Measurements from ENCODE around the gene BCL2L12. TPM values are rescaled to one million over a fixed set of nuclear protein-coding genes. Genes with fewer than 3 reads are reported as not detected.

BCL2L12 gene
- total and polyA plus RNA-seq, 12 donors: 3.3 to 16.3 (median 9.9) TPM

DNA sequence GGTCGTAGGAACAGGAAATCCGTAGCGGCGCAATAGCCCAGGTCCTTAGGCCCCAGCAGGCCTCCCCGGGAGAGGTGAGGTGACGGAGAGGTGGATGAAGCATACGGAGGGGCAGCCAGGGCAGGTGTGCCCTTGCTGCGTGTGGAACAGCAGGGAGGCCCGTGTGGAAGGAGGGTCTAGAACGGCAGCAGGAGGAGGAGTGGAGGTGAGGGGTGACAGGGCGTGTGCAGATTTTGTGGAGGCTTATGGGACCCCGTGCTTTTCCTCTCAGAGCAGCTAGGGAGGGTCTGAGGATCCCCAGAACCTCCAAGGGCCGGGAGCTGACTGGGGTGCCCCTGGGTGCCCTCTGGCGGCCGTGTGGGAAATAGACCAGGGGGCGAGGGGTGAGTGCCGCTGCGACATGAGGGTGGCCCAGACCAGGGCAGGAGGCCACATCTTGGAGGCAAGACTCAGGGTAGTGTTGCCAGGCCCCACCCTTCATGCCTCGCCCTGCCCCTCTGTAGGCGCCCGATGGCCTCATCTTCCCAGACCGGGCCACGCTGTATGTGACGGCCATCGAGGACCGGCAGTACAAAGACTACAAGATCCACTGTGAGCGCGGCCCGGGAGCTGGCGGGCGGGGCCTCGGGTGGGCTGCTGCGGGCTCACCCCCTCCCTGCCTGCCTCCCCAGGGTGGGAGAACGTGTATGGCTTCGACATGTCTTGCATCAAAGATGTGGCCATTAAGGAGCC is 18.7 kb downstream of the BCL2L12 start:
- WGBS, 4 donors: 74 to 89% (median 80%) methylated on average over 16 to 35 of the region's 35 CpGs
- TF ChIP-seq POLR2A (IDR thresholded peaks at IDR 0.05) (no peak), CTCF (IDR thresholded peaks at IDR 0.05) (peak in 4 of 6 experiments; percentile 17 to 38 (median 28))
- DNase-seq: peak in 3 of 7 donors; percentile 22 to 37 (median 29)
- intact Hi-C loops (cut with DNase I): no loop called here
- H3K27me3 ChIP-seq: no peaks in the 10 kb centered on the region
- no peaks in the 10 kb centered on the region for H3K9me3 ChIP-seq (replicated peaks in 1 of 3)
- peaks cover 22 to 31% of the 10 kb centered on the region in 2 donors for H3K4me1 ChIP-seq (replicated peaks in 1 of 2)
- peaks cover 0 to 58% of the 10 kb centered on the region in 2 donors for H3K36me3 ChIP-seq (replicated peaks in 1 of 2)
- no peak overlapping the region for H3K27ac ChIP-seq
- H3K4me3 ChIP-seq: no peak overlapping the region

GRCh38 chr19:49684983-49685553 is 19.3 kb downstream of the BCL2L12 start:
- no peaks in the 10 kb centered on the region for H3K9me3 ChIP-seq (replicated peaks in 1 of 3)
- peaks cover 21 to 33% of the 10 kb centered on the region in 2 donors for H3K4me1 ChIP-seq (replicated peaks in 1 of 2)
- H3K27ac ChIP-seq: no peak overlapping the region
- no peaks in the 10 kb centered on the region for H3K27me3 ChIP-seq
- WGBS, 4 donors: 79 to 86% (median 83%) methylated on average over 9 to 13 of the region's 13 CpGs
- DNase-seq: no peak
- no peak for TF ChIP-seq POLR2A (IDR thresholded peaks at IDR 0.05)
- TF ChIP-seq CTCF (IDR thresholded peaks at IDR 0.05): no peak
- no peak overlapping the region for H3K4me3 ChIP-seq
- intact Hi-C loops (cut with DNase I): no loop called here
- peaks cover 0 to 58% of the 10 kb centered on the region in 2 donors for H3K36me3 ChIP-seq (replicated peaks in 1 of 2)

DNA sequence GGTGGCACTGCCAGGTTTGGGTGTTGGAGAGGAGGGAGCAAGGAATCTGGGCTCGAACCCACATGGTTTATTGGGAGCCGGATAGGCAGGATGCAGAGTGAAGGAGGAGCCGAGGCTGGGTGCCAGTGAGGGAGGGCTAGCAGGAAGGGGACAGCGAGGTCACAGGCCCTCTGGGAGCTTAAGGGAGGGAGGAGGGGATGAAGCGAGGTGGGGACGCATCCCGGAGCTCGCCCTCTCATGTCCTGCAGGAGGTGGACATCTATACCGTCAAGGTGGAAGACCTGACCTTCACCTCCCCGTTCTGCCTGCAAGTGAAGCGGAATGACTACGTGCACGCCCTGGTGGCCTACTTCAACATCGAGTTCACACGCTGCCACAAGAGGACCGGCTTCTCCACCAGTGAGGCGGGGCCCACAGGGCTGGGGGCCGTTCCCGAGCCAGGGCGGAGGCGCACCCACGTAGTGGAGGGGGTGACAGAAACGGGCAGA is 20.2 kb downstream of the BCL2L12 start:
- TF ChIP-seq CTCF (IDR thresholded peaks at IDR 0.05): no peak
- TF ChIP-seq POLR2A (IDR thresholded peaks at IDR 0.05): no peak
- Histone ChIP-seq H3K36me3 (replicated peaks in 1 of 2) (peaks cover 0 to 54% of the 10 kb centered on the region in 2 donors), H3K9me3 (replicated peaks in 1 of 3) (no peaks in the 10 kb centered on the region), H3K4me1 (replicated peaks in 1 of 2) (peaks cover 15 to 33% of the 10 kb centered on the region in 2 donors), H3K4me3 (no peak overlapping the region), H3K27me3 (no peaks in the 10 kb centered on the region), H3K27ac (no peak overlapping the region)
- peak in 6 of 7 donors; percentile 29 to 54 (median 36) for DNase-seq
- intact Hi-C loops (cut with DNase I): no loop called here
- WGBS, 4 donors: 53 to 63% (median 58%) methylated on average over 8 to 23 of the region's 23 CpGs

- TF ChIP-seq POLR2A (IDR thresholded peaks at IDR 0.05) (no peak), CTCF (IDR thresholded peaks at IDR 0.05) (no peak)
- no peaks in the 10 kb centered on the region for H3K27me3 ChIP-seq
- no peak overlapping the region for H3K27ac ChIP-seq
- H3K4me3 ChIP-seq: no peak overlapping the region
- DNase-seq: peak in 1 of 7 donors; percentile 37
- H3K36me3 ChIP-seq (replicated peaks in 1 of 2): peaks cover 0 to 48% of the 10 kb centered on the region in 2 donors
- WGBS, 4 donors: 89 to 94% (median 92%) methylated on average over 5 to 27 of the region's 27 CpGs; no CpG with 5 or more reads in 1 of the 4 donors
- H3K4me1 ChIP-seq (replicated peaks in 1 of 2): peaks cover 10 to 33% of the 10 kb centered on the region in 2 donors
- no peaks in the 10 kb centered on the region for H3K9me3 ChIP-seq (replicated peaks in 1 of 3)
- intact Hi-C loops (cut with DNase I): no loop called here
Observed at GRCh38 chr19:49686503-49687088, 20.9 kb downstream of the BCL2L12 start.

Measured in adrenal gland (tissue), 12 donors.